Right cardiac atrium (tissue), 5 donors: Measurements from ENCODE around the gene SLC13A3. TPM values are rescaled to one million over a fixed set of nuclear protein-coding genes. Genes with fewer than 3 reads are reported as not detected.

Experiments
- ATAC-seq, 2 donors: fragments of 200-7000 bp; cut with Tn5 transposase; one replicate each; pipeline versions ENCODE4 v1.8.0 to v1.9.1; 2020; ENCODE audit warnings: moderate library complexity in 2 of 2, mild to moderate bottlenecking in 1 of 2
- DNase-seq, 3 donors: peaks; one replicate each; pipeline ENCODE4 v3.0.0-alpha.2; 2020
- H3K27ac ChIP-seq: one replicate; pipeline ENCODE4 v1.5.1; 2013; ENCODE audit warnings: mild to moderate bottlenecking, low read length, control low read depth, moderate library complexity
- H3K27me3 ChIP-seq: one replicate; pipeline ENCODE4 v1.6.1; 2013; ENCODE audit not compliant: control insufficient read depth, insufficient read depth
- H3K4me1 ChIP-seq: one replicate; pipeline ENCODE4 v1.6.1; 2013; ENCODE audit warnings: low read length; ENCODE audit not compliant: control insufficient read depth, insufficient read depth
- H3K4me3 ChIP-seq: one replicate; pipeline ENCODE4 v1.5.1; 2013; ENCODE audit warnings: low read length, control low read depth
- H3K9me3 ChIP-seq: one replicate; pipeline ENCODE4 v1.6.1; 2013; ENCODE audit warnings: low read length; ENCODE audit not compliant: control insufficient read depth
- WGBS: extraction: QIAGEN DNeasy Blood & Tissue Kit; methylation state at CpG from one replicate; pipeline ENCODE4 v1.1.7; 2013; 5-methylcytosine and 5-hydroxymethylcytosine counted together
- intact Hi-C, 4 donors: fragments of 100-400 bp; cut with DNase I; formaldehyde crosslinking; loops; one replicate each; pipeline versions ENCODE4 v1.11.0 to v1.14.0; 2022 to 2023
- polyA plus RNA-seq: library from polyadenylated mRNA; stranded (reverse); fragments of 200-250 nt; gene quantifications from one replicate; pipeline ENCODE4 v1.2.3, GENCODE V29; 2013
- total RNA-seq, 4 donors: library from RNA; stranded (reverse); fragmentation: NEBNext Ultra II Directional; extraction: Animal tissue kit (Norgen Biotek cat#: 25700); gene quantifications; one replicate each; pipeline ENCODE4 v1.2.1, GENCODE V29; 2021
- donor health status: healthy with polysubstance abuse.
- donor health status: DM: no; HTN: yes; CAD: no.
- donor health status: DM: no; HTN: no; CAD: no.
- donor health status: DM: no; HTN: yes; CAD: no; lungs with severe emphysema.
- donor health status: DM: yes; HTN: yes; CAD: no.

SLC13A3 gene
- total and polyA plus RNA-seq, 5 donors = 0.35 to 1.5 (median 0.50) TPM

GRCh38 chr20:46631874-46632446, 19.3 kb downstream of the SLC13A3 start:
- WGBS = 68% methylated on average over 7 of the region's 7 CpGs

GRCh38 chr20:46631212-46631869, 19.9 kb downstream of the SLC13A3 start:
- intact Hi-C loops = no loop called here
- Histone ChIP-seq H3K27ac (no peak overlapping the region), H3K4me3 (no peak overlapping the region), H3K4me1 (no peaks in the 10 kb centered on the region), H3K9me3 (no peaks in the 10 kb centered on the region), H3K27me3 (no peaks in the 10 kb centered on the region)
- ATAC-seq (peak in 1 of 2 donors; percentile 31), DNase-seq (no peak)
- 82% methylated on average over 8 of the region's 8 CpGs for WGBS

More at GRCh38 chr20:46631874-46632446, 19.3 kb downstream of the SLC13A3 start:
- ATAC-seq (no peak), DNase-seq (no peak)
- Histone ChIP-seq H3K27ac (no peak overlapping the region), H3K4me1 (no peaks in the 10 kb centered on the region), H3K27me3 (no peaks in the 10 kb centered on the region), H3K9me3 (no peaks in the 10 kb centered on the region), H3K4me3 (no peak overlapping the region)
- intact Hi-C loops = no loop called here

- intact Hi-C loops = no loop called here
- no peak for ATAC-seq
- Histone ChIP-seq H3K9me3 (no peaks in the 10 kb centered on the region), H3K4me3 (no peak overlapping the region), H3K4me1 (no peaks in the 10 kb centered on the region), H3K27ac (no peak overlapping the region), H3K27me3 (no peaks in the 10 kb centered on the region)
- WGBS = 79% methylated on average over 5 of the region's 5 CpGs
- no peak for DNase-seq
Observed at GRCh38 chr20:46630306-46630705, 21.0 kb downstream of the SLC13A3 start.

GRCh38 chr20:46629341-46629740, 21.9 kb downstream of the SLC13A3 start:
- intact Hi-C loops = no loop called here
- Histone ChIP-seq H3K27ac (no peak overlapping the region), H3K27me3 (no peaks in the 10 kb centered on the region), H3K9me3 (no peaks in the 10 kb centered on the region), H3K4me1 (no peaks in the 10 kb centered on the region), H3K4me3 (no peak overlapping the region)
- no peak for DNase-seq
- ATAC-seq = no peak

- 73% methylated on average over 4 of the region's 4 CpGs for WGBS
Observed at GRCh38 chr20:46627234-46627633, 24.0 kb downstream of the SLC13A3 start.

GRCh38 chr20:46626758-46627157, 24.5 kb downstream of the SLC13A3 start:
- Histone ChIP-seq H3K4me3 (no peak overlapping the region), H3K9me3 (peaks cover 2% of the 10 kb centered on the region), H3K27me3 (no peaks in the 10 kb centered on the region), H3K4me1 (no peaks in the 10 kb centered on the region), H3K27ac (no peak overlapping the region)
- intact Hi-C loops = no loop called here
- DNase-seq = no peak
- ATAC-seq = no peak
- 45% methylated on average over 4 of the region's 4 CpGs for WGBS

More at GRCh38 chr20:46627234-46627633, 24.0 kb downstream of the SLC13A3 start:
- H3K27me3 ChIP-seq = no peaks in the 10 kb centered on the region
- no peaks in the 10 kb centered on the region for H3K4me1 ChIP-seq
- H3K27ac ChIP-seq = no peak overlapping the region
- ATAC-seq (no peak), DNase-seq (no peak)
- H3K4me3 ChIP-seq = no peak overlapping the region
- H3K9me3 ChIP-seq = peaks cover 2% of the 10 kb centered on the region
- intact Hi-C loops = no loop called here

GRCh38 chr20:46625875-46626373, 25.3 kb downstream of the SLC13A3 start:
- Histone ChIP-seq H3K4me3 (no peak overlapping the region), H3K9me3 (peaks cover 2% of the 10 kb centered on the region), H3K4me1 (no peaks in the 10 kb centered on the region), H3K27me3 (no peaks in the 10 kb centered on the region), H3K27ac (no peak overlapping the region)
- 98% methylated on average over 1 of the region's 1 CpG for WGBS
- ATAC-seq (no peak), DNase-seq (no peak)
- intact Hi-C loops = no loop called here

- ATAC-seq (no peak), DNase-seq (no peak)
- Histone ChIP-seq H3K4me3 (no peak overlapping the region), H3K27me3 (no peaks in the 10 kb centered on the region), H3K4me1 (no peaks in the 10 kb centered on the region), H3K9me3 (peaks cover 2% of the 10 kb centered on the region), H3K27ac (no peak overlapping the region)
- intact Hi-C loops = no loop called here
- WGBS = 73% methylated on average over 2 of the region's 2 CpGs
Observed at GRCh38 chr20:46624946-46625345, 26.3 kb downstream of the SLC13A3 start.

GRCh38 chr20:46622165-46622564, 29.1 kb downstream of the SLC13A3 start:
- DNase-seq (no peak), ATAC-seq (no peak)
- peaks cover 2% of the 10 kb centered on the region for H3K9me3 ChIP-seq
- no peak overlapping the region for H3K27ac ChIP-seq
- H3K4me1 ChIP-seq = no peaks in the 10 kb centered on the region
- H3K4me3 ChIP-seq = no peak overlapping the region
- 65% methylated on average over 1 of the region's 1 CpG for WGBS
- intact Hi-C loops = no loop called here
- no peaks in the 10 kb centered on the region for H3K27me3 ChIP-seq

- Histone ChIP-seq H3K4me3 (no peak overlapping the region), H3K27ac (no peak overlapping the region), H3K27me3 (no peaks in the 10 kb centered on the region), H3K4me1 (no peaks in the 10 kb centered on the region), H3K9me3 (peaks cover 2% of the 10 kb centered on the region)
- intact Hi-C loops = no loop called here
- WGBS = 79% methylated on average over 4 of the region's 4 CpGs
- ATAC-seq = no peak
- no peak for DNase-seq
Observed at GRCh38 chr20:46621492-46621891, 29.8 kb downstream of the SLC13A3 start.

- Histone ChIP-seq H3K4me1 (no peaks in the 10 kb centered on the region), H3K4me3 (no peak overlapping the region), H3K9me3 (peaks cover 2% of the 10 kb centered on the region), H3K27ac (no peak overlapping the region), H3K27me3 (no peaks in the 10 kb centered on the region)
- WGBS = 80% methylated on average over 2 of the region's 2 CpGs
- intact Hi-C loops = no loop called here
- no peak for DNase-seq
- ATAC-seq = no peak
Observed at GRCh38 chr20:46619445-46619844, 31.8 kb downstream of the SLC13A3 start.
